Mucosa of gallbladder (tissue), 1 donor: ENCODE measurements around the gene C6orf47. TPM values are rescaled to one million over a fixed set of nuclear protein-coding genes. Genes with fewer than 3 reads are reported as not detected.

Experiments
- DNase-seq: peaks from one replicate; pipeline ENCODE4 v3.0.0-alpha.2; 2020; ENCODE audit warnings: low spot score
- total RNA-seq: library from RNA; stranded (reverse); gene quantifications from one replicate; pipeline ENCODE4 v1.2.1, GENCODE V29; 2021
- donor health status: DM: no; HTN: no; CAD: no.

C6orf47 gene
- total RNA-seq, 1 donor from 2014 or later, result 30.5 TPM

DNA sequence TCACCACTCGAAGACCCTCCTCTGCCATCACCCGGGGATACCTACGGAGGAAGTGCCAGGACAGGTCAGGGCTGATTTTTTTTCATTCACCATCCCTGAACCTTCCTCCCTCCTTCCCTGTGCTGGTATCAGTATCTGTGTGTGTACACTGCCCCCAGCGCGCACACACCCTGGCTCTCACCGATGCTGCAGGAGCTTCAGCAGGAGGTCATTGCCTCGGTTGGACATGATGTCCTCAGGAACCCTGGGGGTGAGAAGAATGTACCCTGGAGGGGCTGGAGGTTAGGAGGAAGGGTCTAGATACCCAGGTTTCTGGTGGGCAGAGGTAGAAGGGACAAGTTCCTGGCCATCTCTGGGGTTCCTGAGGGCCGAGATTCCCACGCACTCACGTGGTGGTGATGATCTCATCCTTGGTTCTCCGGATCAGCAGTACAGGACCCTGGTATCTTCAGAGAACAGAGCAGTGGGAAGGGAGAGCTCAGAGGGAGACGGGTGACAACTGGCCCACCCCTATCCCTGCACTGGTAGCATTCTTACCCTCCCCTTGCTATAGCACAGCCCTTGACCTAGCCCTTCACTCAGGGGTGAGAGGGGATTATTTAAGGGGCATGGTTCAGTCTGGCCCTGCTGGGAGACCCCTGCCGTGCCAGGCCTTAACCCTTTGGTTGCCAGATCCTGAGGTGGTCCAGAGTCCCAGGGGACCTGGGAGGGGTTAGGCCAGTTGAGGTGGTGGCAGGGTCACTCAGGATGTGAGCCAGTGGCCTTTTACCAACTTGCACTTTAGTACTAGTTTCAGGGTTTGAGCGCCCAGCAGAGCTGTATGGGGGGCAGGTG, 27.5 kb upstream of the C6orf47 start:
- DNase-seq, result no peak

- DNase-seq, result no peak
Observed at GRCh38 chr6:31687321-31687720, 26.7 kb upstream of the C6orf47 start.

DNA sequence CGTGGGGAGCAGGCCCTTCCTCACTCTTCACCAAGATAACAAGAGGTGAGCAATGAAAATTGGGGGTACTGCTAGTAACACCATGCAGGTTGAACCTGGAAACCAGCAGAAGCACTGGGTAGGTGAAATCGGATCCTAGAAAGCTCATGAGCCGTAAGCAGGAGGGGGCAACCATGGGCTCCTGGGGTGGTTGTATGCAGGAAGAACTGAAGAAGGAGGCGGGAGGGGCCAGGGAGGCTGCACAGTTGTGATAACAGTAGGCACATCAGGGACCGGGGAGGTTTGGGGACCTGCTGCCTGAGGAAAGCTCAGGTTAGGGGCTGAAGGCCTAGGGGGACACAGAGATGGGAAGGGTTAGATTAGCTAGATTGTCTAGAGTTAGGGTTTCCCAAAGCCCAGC, 25.9 kb upstream of the C6orf47 start:
- DNase-seq, result no peak

GRCh38 chr6:31683591-31683990, 23.0 kb upstream of the C6orf47 start:
- DNase-seq, result no peak

DNA sequence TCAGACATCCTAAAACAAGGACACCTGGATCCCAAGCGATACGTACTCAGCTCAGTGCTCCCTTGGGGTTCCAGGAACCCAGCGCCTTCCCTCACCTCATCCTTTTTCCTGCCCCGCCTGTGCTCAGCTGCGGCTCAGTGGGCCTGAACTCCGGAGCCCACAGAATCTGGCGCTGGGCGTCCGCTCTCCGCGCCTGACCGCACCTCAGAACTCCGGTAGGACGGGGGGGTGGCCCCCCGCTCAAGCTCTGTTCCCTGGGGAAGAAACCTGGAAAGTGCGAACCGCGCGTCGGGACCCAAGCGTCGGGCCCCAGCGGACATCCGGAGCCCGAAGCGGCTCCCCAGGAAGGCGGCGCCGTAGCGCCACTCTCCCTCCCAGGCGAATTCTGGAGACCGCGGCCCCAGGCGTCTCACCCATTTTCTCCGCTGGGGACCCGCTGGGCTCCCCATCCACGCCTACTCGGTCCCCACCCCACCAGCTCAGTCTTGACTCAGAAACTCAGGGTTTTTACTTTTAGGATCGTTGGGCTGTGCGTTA, 20.6 kb upstream of the C6orf47 start:
- DNase-seq, result no peak

- peak; percentile 85 for DNase-seq
Observed at GRCh38 chr6:31680226-31681134, 19.9 kb upstream of the C6orf47 start, which contains the start of gene LY6G5C. LY6G5C (minus strand) TSS chr6:31681067; CDS start chr6:31680373, 694 bp downstream.

- no peak for DNase-seq
Observed at GRCh38 chr6:31677955-31678354, 17.4 kb upstream of the C6orf47 start.

GRCh38 chr6:31676904-31677303, 16.3 kb upstream of the C6orf47 start:
- DNase-seq, result no peak

DNA sequence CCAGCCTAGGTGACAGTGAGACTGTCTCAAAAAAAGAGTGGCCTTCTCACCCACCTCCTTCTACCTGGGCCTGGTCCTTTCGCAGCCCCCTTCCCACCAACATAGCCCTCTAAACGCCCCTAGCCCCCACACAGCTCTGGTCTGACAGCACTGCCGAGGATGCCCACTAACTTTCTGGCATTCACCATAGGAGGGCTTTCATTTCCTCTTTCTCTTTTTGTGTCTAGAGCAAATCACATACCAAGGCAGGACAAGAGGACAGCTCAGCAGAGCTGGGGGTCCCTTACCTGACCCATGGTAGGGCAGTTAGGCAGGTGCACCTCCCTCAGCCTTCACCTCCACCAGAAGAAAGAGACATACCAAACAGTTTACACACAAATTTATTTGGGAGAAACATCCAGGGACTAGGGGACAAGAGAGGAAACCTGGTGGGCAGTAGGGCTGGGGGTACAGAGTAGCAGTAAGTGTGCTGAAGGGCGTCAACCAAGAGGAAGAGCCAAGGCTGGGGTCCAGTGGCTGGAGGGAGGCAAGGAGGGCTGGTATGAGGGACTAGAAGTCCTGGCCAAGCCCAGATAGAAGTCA, 15.8 kb upstream of the C6orf47 start:
- DNase-seq, result no peak

GRCh38 chr6:31669676-31670075, 9.1 kb upstream of the C6orf47 start, which contains the start of gene LY6G5B:
LY6G5B (plus strand) TSS chr6:31669976; CDS start chr6:31670951, 975 bp downstream.
- DNase-seq, result no peak

GRCh38 chr6:31666337-31666965, 5.9 kb upstream of the C6orf47 start:
- no peak for DNase-seq

- DNase-seq, result peak; percentile 98
Observed at GRCh38 chr6:31665501-31666336, 5.1 kb upstream of the C6orf47 start, which contains the start of gene CSNK2B. CSNK2B (plus strand) TSS chr6:31666080; CDS start chr6:31666832, 752 bp downstream.

- DNase-seq, result peak; percentile 95
Observed at GRCh38 chr6:31664790-31665500, 4.4 kb upstream of the C6orf47 start, which contains the start of gene GPANK1. GPANK1 (minus strand) TSS chr6:31664997; CDS start chr6:31664478, 519 bp downstream.

DNA sequence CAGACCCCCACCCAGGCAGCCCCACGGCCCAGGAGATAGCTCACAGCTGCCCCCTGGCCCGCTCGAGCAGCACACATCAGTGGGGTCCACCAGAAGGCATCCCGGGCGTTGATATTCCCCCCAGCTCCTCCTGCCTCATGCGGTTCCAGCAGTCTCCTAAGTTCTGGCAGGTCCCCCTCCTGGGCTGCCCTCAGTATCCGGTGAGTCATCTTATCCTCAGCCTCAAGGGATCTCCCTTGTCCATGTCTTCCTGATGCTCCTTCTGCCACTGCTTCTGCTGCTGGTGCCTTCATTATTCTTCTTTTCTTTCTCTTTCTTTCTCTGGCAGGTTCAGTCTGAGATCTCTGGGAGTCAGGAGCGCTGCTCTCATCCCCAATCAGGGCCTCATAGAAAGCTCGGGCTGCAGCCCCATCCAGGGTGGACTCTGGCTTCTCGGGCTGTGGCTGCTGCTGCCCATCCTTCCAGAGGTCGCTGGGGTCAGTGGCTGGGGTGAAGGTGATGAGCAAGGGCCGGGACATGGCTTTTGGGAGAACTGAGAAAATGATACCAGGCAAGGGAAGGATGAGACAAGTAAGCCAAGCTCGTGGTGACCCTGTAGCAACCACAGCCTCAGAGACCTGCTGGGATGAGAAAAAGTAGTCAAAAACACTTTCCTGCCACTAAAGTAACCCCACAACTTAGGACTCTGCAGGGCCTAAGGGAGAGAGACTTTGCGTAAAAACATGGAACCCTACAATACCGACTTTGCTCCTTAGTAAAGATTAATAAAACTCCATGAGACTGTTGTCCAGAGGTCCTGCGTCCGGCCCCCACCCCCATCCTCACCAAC, 3.6 kb upstream of the C6orf47 start:
- no peak for DNase-seq

- no peak for DNase-seq
Observed at GRCh38 chr6:31663126-31663960, 2.8 kb upstream of the C6orf47 start.

- DNase-seq, result no peak
Observed at GRCh38 chr6:31662124-31662723, 1.6 kb upstream of the C6orf47 start.
